HEK293 (cell line): ENCODE data around the gene ARFGAP1.

Experiments
- CTCF ChIA-PET: fragments of 350-600 bp; formaldehyde crosslinking; extraction: SDS; loops from one replicate; lab custom pipeline; 2021; ENCODE audit warnings: antibody characterized with exemption; lab: Yijun Ruan, JAX
- POLR2A ChIA-PET: fragments of 300-600 bp; formaldehyde crosslinking; extraction: SDS; loops from one replicate; lab custom pipeline; 2020; ENCODE audit warnings: antibody characterized with exemption, inconsistent platforms; lab: Yijun Ruan, JAX
- H3K27ac ChIP-seq: fragments of 200-500 bp; sonication (Bioruptor generic); 2 replicates; pipeline ENCODE4 v1.5.1; 2014; ENCODE audit warnings: low read depth, low read length, control low read depth, inconsistent platforms; ENCODE audit errors: extremely low read depth
- H3K36me3 ChIP-seq, 2 experiments: fragments of 200-500 bp in 1 of 2; sonication (Bioruptor generic) in 1 of 2; 1 replicate in 1 of 2; 2 replicates in 1 of 2; pipeline ENCODE4 v1.5.1; 2014 to 2017; ENCODE audit warnings: inconsistent platforms in 2 of 2, low read length in 2 of 2; ENCODE audit not compliant: control insufficient read depth in 2 of 2, insufficient read depth in 1 of 2
- H3K4me1 ChIP-seq: fragments of 200-500 bp; sonication (Bioruptor generic); 2 replicates; pipeline ENCODE4 v1.5.1; 2014; ENCODE audit warnings: mild to moderate bottlenecking, low read length, inconsistent platforms; ENCODE audit not compliant: control insufficient read depth, insufficient read depth
- H3K4me3 ChIP-seq: 2 replicates; pipeline ENCODE4 v1.5.1; 2011; ENCODE audit warnings: low read depth, mild to moderate bottlenecking, control low read depth, low read length, moderate library complexity
- H3K9me3 ChIP-seq: fragments of 200-500 bp; sonication (Bioruptor generic); 2 replicates; pipeline ENCODE4 v1.5.1; 2014; ENCODE audit warnings: low read depth, low read length, inconsistent platforms; ENCODE audit not compliant: control insufficient read depth, insufficient read depth
- GLIS1 ChIP-seq: fragments of 450-650 bp; formaldehyde crosslinking; IDR thresholded peaks from 2 replicates; pipeline ENCODE4 v1.5.1; 2016; ENCODE audit warnings: missing biosample characterization, missing genetic modification characterization
- MEIS1 ChIP-seq: sonication (generic); formaldehyde crosslinking; IDR thresholded peaks from 2 replicates; pipeline ENCODE4 v1.8.1; 2022; ENCODE audit warnings: missing genetic modification reagents, mild to moderate bottlenecking, borderline replicate concordance
- PRDM2 ChIP-seq: fragments of 450-650 bp; formaldehyde crosslinking; IDR thresholded peaks from 2 replicates; pipeline ENCODE4 v1.5.1; 2016; ENCODE audit warnings: missing biosample characterization, missing genetic modification characterization, borderline replicate concordance
- PRDM6 ChIP-seq: fragments of 450-650 bp; formaldehyde crosslinking; IDR thresholded peaks from 2 replicates; pipeline ENCODE4 v1.5.1; 2017; ENCODE audit warnings: missing biosample characterization, missing genetic modification characterization
- ZBTB11 ChIP-seq: fragments of 450-650 bp; formaldehyde crosslinking; conservative IDR thresholded peaks from 2 replicates; pipeline ENCODE4 v1.5.1; 2016; ENCODE audit warnings: low read depth, missing biosample characterization, missing genetic modification characterization
- ZEB2 ChIP-seq: fragments of 450-650 bp; formaldehyde crosslinking; IDR thresholded peaks from 2 replicates; pipeline ENCODE4 v1.5.1; 2016; ENCODE audit warnings: missing biosample characterization, missing genetic modification characterization
- ZNF239 ChIP-seq: fragments of 450-650 bp; formaldehyde crosslinking; IDR thresholded peaks from 2 replicates; pipeline ENCODE4 v1.5.1; 2016; ENCODE audit warnings: missing biosample characterization, missing genetic modification characterization
- ZNF433 ChIP-seq: fragments of 450-650 bp; formaldehyde crosslinking; IDR thresholded peaks from 2 replicates; pipeline ENCODE4 v1.5.1; 2016; ENCODE audit warnings: missing biosample characterization, missing genetic modification characterization, low read depth
- ZNF548 ChIP-seq: fragments of 450-650 bp; formaldehyde crosslinking; IDR thresholded peaks from 2 replicates; pipeline ENCODE4 v1.5.1; 2016; ENCODE audit warnings: missing biosample characterization, missing genetic modification characterization
- ZNF571 ChIP-seq: fragments of 450-650 bp; formaldehyde crosslinking; IDR thresholded peaks from 2 replicates; pipeline ENCODE4 v1.5.0; 2017; ENCODE audit warnings: missing biosample characterization, missing genetic modification characterization
- ZNF600 ChIP-seq: fragments of 450-650 bp; formaldehyde crosslinking; IDR thresholded peaks from 2 replicates; pipeline ENCODE4 v1.5.1; 2016; ENCODE audit warnings: missing biosample characterization, missing genetic modification characterization
- ZNF621 ChIP-seq: fragments of 450-650 bp; formaldehyde crosslinking; IDR thresholded peaks from 2 replicates; pipeline ENCODE4 v1.5.1; 2017; ENCODE audit warnings: missing biosample characterization, missing genetic modification characterization
- ZNF664 ChIP-seq: fragments of 450-650 bp; formaldehyde crosslinking; IDR thresholded peaks from 2 replicates; pipeline ENCODE4 v1.5.1; 2016; ENCODE audit warnings: missing biosample characterization, missing genetic modification characterization
- ZNF777 ChIP-seq: fragments of 450-650 bp; formaldehyde crosslinking; IDR thresholded peaks from 2 replicates; pipeline ENCODE4 v1.5.1; 2017; ENCODE audit warnings: missing biosample characterization, missing genetic modification characterization, borderline replicate concordance
- ZNF837 ChIP-seq: fragments of 450-650 bp; formaldehyde crosslinking; IDR thresholded peaks from 2 replicates; pipeline ENCODE4 v1.5.1; 2016; ENCODE audit warnings: missing biosample characterization, missing genetic modification characterization
- ZXDB ChIP-seq: fragments of 450-650 bp; formaldehyde crosslinking; IDR thresholded peaks from 2 replicates; pipeline ENCODE4 v1.5.1; 2016; ENCODE audit warnings: missing biosample characterization, missing genetic modification characterization

Gene ARFGAP1

GRCh38 chr20:63284083-63284440, 11.4 kb downstream of the ARFGAP1 start (continued):
- TF ChIP-seq PRDM2 (tag by site-specific recombination) (no peak), ZNF621 (tag by site-specific recombination) (no peak)

GRCh38 chr20:63284544-63284949, 11.9 kb downstream of the ARFGAP1 start:
- ChIA-PET CTCF (interaction anchor here (0.6 to 1.5 kb wide), 3 partner anchors 55 to 276 kb away, joined by 3 to 5 read pairs (median 4); no protein-coding TSS in a partner anchor), POLR2A (no interaction called here)
- peaks cover 6 to 95% of the 10 kb centered on the region in 2 experiments; a peak in 2 of 3 replicates for H3K36me3 ChIP-seq

GRCh38 chr20:63284981-63285524, 12.4 kb downstream of the ARFGAP1 start:
- H3K4me3 ChIP-seq = no peak overlapping the region
- peak; percentile 8; the same call in 1 of the 2 replicates for TF ChIP-seq GLIS1 (tag by site-specific recombination)
- TF ChIP-seq ZXDB = no peak
- H3K27ac ChIP-seq = no peak overlapping the region
- CTCF ChIA-PET = interaction anchor here (0.6 to 1.5 kb wide), 2 partner anchors 55 to 62 kb away, joined by 3 to 4 read pairs; no protein-coding TSS in a partner anchor
- H3K36me3 ChIP-seq = peaks cover 2 to 92% of the 10 kb centered on the region in 2 experiments; a peak in 2 of 3 replicates
- H3K4me1 ChIP-seq = no peaks in the 10 kb centered on the region
- H3K9me3 ChIP-seq = no peaks in the 10 kb centered on the region
- POLR2A ChIA-PET = no interaction called here

More at GRCh38 chr20:63284544-63284949, 11.9 kb downstream of the ARFGAP1 start:
- no peak for TF ChIP-seq ZNF433 (tag by site-specific recombination)
- TF ChIP-seq ZNF548 (tag by site-specific recombination) = no peak
- peak; percentile 69 for TF ChIP-seq ZNF600 (tag by site-specific recombination)
- H3K9me3 ChIP-seq = no peaks in the 10 kb centered on the region
- H3K27ac ChIP-seq = no peak overlapping the region
- H3K4me1 ChIP-seq = no peaks in the 10 kb centered on the region
- H3K4me3 ChIP-seq = no peak overlapping the region

- POLR2A ChIA-PET = interaction anchor here (1.2 to 1.6 kb wide), 2 partner anchors 10 to 13 kb away, joined by 3 to 5 read pairs; partner anchors contain the start of gene ARFGAP1
- no peak overlapping the region for H3K4me3 ChIP-seq
- no peaks in the 10 kb centered on the region for H3K9me3 ChIP-seq
- H3K36me3 ChIP-seq = peaks cover 0 to 83% of the 10 kb centered on the region in 2 experiments; a peak in 1 of 3 replicates
- CTCF ChIA-PET = interaction anchor here (1.1 to 1.5 kb wide), 2 partner anchors 62 to 63 kb away, joined by 3 to 4 read pairs; no protein-coding TSS in a partner anchor
- no peaks in the 10 kb centered on the region for H3K4me1 ChIP-seq
- no peak overlapping the region for H3K27ac ChIP-seq
- TF ChIP-seq MEIS1 (CRISPR knock-in tag) = no peak
- no peak for TF ChIP-seq ZNF571
- TF ChIP-seq PRDM6 (tag by site-specific recombination) = no peak
- no peak for TF ChIP-seq ZBTB11 (tag by site-specific recombination)
- TF ChIP-seq ZEB2 (tag by site-specific recombination) = no peak
- no peak for TF ChIP-seq ZNF777
- TF ChIP-seq ZNF837 (tag by site-specific recombination) = no peak
- no peak for TF ChIP-seq ZNF664
- TF ChIP-seq ZNF239 (tag by site-specific recombination) = no peak
Observed at GRCh38 chr20:63285636-63286615, 13.3 kb downstream of the ARFGAP1 start.
